Panc1 (cell line): ENCODE results near the gene FAM24A.

Source experiments
- CTCF ChIP-seq: fragments of 450-650 bp; IDR thresholded peaks from 2 replicates; pipeline ENCODE4 v1.5.1; 2017; ENCODE audit warnings: mild to moderate bottlenecking
- POLR2AphosphoS5 ChIP-seq: IDR thresholded peaks from 2 replicates; pipeline ENCODE4 v1.6.1; 2012; ENCODE audit warnings: mild to moderate bottlenecking, low read depth, low read length, moderate library complexity
- REST ChIP-seq, 2 experiments: IDR thresholded peaks; 2 replicates each; pipeline ENCODE4 v1.6.1; 2011 to 2012; ENCODE audit warnings: low read depth in 2 of 2, control low read depth in 1 of 2, low read length in 1 of 2, mild to moderate bottlenecking in 1 of 2, moderate library complexity in 1 of 2; ENCODE audit not compliant: insufficient read depth in 1 of 2
- TCF7L2 ChIP-seq: IDR thresholded peaks from 2 replicates; pipeline ENCODE4 v1.6.1; 2011; ENCODE audit warnings: mild to moderate bottlenecking, low read depth, low read length, inconsistent platforms

- TF ChIP-seq CTCF (no peak), REST (IDR thresholded peaks at IDR 0.05; ENCODE audit: insufficient read depth in 1 of 2, low read depth in 2 of 2, low read length in 1 of 2) (no peak), POLR2AphosphoS5 (no peak), TCF7L2 (no peak)
These were observed 5.3 kb downstream of the FAM24A start for GRCh38 chr10:122915700-122916099.
